Lung (tissue), 12 donors: ENCODE measurements around the gene GALNT6. TPM values are rescaled to one million over a fixed set of nuclear protein-coding genes. Genes with fewer than 3 reads are reported as not detected.

Experiments used
- ATAC-seq: fragments of 200-7000 bp; cut with Tn5 transposase; one replicate; pipeline ENCODE4 v1.9.1; 2020; ENCODE audit warnings: moderate number of reproducible peaks; ENCODE audit not compliant: insufficient read depth, low FRiP score
- DNase-seq, 3 donors: peaks; one replicate each; pipeline ENCODE4 v3.0.0-alpha.2; 2013 to 2017
- H3K27ac ChIP-seq, 2 donors: one replicate each; pipeline ENCODE4 v1.5.1; 2013; ENCODE audit warnings: mild to moderate bottlenecking in 2 of 2, moderate library complexity in 2 of 2, control low read depth in 1 of 2, inconsistent platforms in 1 of 2, low read depth in 1 of 2, low read length in 1 of 2
- H3K27me3 ChIP-seq, 3 donors: one replicate each; pipeline ENCODE4 v1.5.1; 2013; ENCODE audit warnings: low read length in 2 of 3; ENCODE audit not compliant: control insufficient read depth in 3 of 3, insufficient read depth in 3 of 3
- H3K36me3 ChIP-seq, 4 donors: one replicate each; pipeline ENCODE4 v1.5.1; 2013; ENCODE audit warnings: low read length in 4 of 4, mild to moderate bottlenecking in 1 of 4, moderate library complexity in 1 of 4; ENCODE audit not compliant: control insufficient read depth in 4 of 4, insufficient read depth in 4 of 4
- H3K4me1 ChIP-seq, 5 donors: one replicate each; pipeline ENCODE4 v1.5.1; 2013; ENCODE audit warnings: low read length in 5 of 5, mild to moderate bottlenecking in 2 of 5, moderate library complexity in 1 of 5; ENCODE audit not compliant: control insufficient read depth in 5 of 5, insufficient read depth in 5 of 5
- H3K4me3 ChIP-seq: one replicate; pipeline ENCODE4 v1.5.1; 2013; ENCODE audit warnings: mild to moderate bottlenecking, control low read depth, moderate library complexity
- H3K9ac ChIP-seq, 2 donors: one replicate each; pipeline ENCODE4 v1.5.1; 2013; ENCODE audit warnings: low read length in 2 of 2, control low read depth in 1 of 2; ENCODE audit not compliant: insufficient read depth in 1 of 2
- H3K9me3 ChIP-seq, 4 donors: one replicate each; pipeline ENCODE4 v1.5.1; 2013; ENCODE audit warnings: low read length in 3 of 4, mild to moderate bottlenecking in 1 of 4, moderate library complexity in 1 of 4; ENCODE audit not compliant: control insufficient read depth in 4 of 4, insufficient read depth in 3 of 4
- CTCF ChIP-seq: IDR thresholded peaks from 2 replicates; pipeline ENCODE4 v1.5.1; 2012; ENCODE audit warnings: mild to moderate bottlenecking; ENCODE audit errors: control extremely low read depth, extremely low read depth
- WGBS, 2 donors: extraction: QIAGEN DNeasy Blood & Tissue Kit; methylation state at CpG; one replicate each; pipeline ENCODE4 v1.1.7; 2013; 5-methylcytosine and 5-hydroxymethylcytosine counted together
- polyA plus RNA-seq, 2 donors: library from polyadenylated mRNA; stranded (reverse); fragments of 200-250 nt; gene quantifications; one replicate each; pipeline ENCODE4 v1.2.1, GENCODE V29; 2013
- total RNA-seq, 2 donors: library from RNA; depleted of rRNA in 1 of 2; stranded (reverse); fragments of >200 nt in 1 of 2; gene quantifications; one replicate each; pipeline ENCODE4 v1.2.1, GENCODE V29; 2014 to 2021
- donor health status: control.
- donor health status: control.
- donor health status: Bipolar disorder and iron deficiency.
- donor health status: healthy.
- donor health status: DM: yes; HTN: yes; CAD: no.

The GALNT6 gene
- total and polyA plus RNA-seq, 4 donors = 5.5 to 36.0 (median 9.0) TPM

DNA sequence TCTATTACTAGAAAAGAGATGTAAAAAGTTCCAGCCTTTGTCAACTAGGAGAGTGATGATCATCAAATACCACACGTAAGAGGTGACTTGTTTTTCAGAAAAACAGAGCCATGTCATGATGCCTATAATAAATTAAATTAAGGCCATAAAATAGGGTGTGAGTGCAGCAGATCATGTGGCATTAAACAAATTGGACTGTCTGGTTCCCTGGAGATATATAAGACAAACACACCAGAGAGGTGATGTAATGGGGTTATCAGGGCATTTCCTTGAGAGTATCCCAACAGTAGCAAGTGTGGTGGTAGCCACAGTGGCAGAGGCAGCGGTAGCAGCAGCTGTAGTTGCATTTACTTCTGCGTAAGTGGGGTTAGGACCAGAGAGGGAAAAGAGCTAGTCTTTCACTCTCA, 14.6 kb upstream of the GALNT6 start:
- ATAC-seq (no peak), DNase-seq (no peak)
- WGBS, 2 donors = 92 to 95% methylated on average over 3 of the region's 3 CpGs
- H3K27ac ChIP-seq = no peak overlapping the region
- H3K27me3 ChIP-seq = no peaks in the 10 kb centered on the region
- H3K4me3 ChIP-seq = no peak overlapping the region
- peaks cover 0 to 4% (median 0%) of the 10 kb centered on the region in 5 donors for H3K4me1 ChIP-seq
- peaks cover 0 to 3% (median 0%) of the 10 kb centered on the region in 4 donors for H3K9me3 ChIP-seq
- TF ChIP-seq CTCF = no peak
- H3K36me3 ChIP-seq = no peaks in the 10 kb centered on the region
- no peak overlapping the region for H3K9ac ChIP-seq

GRCh38 chr12:51404627-51405026, 13.4 kb upstream of the GALNT6 start:
- no peak overlapping the region for H3K9ac ChIP-seq
- peaks cover 0 to 4% (median 0%) of the 10 kb centered on the region in 5 donors for H3K4me1 ChIP-seq
- peaks cover 0 to 3% (median 0%) of the 10 kb centered on the region in 4 donors for H3K9me3 ChIP-seq
- WGBS, 2 donors = 96% methylated on average over 3 of the region's 3 CpGs
- H3K36me3 ChIP-seq = no peaks in the 10 kb centered on the region
- TF ChIP-seq CTCF = no peak
- DNase-seq = no peak
- no peak overlapping the region for H3K27ac ChIP-seq
- H3K27me3 ChIP-seq = no peaks in the 10 kb centered on the region
- H3K4me3 ChIP-seq = no peak overlapping the region
- no peak for ATAC-seq

DNA sequence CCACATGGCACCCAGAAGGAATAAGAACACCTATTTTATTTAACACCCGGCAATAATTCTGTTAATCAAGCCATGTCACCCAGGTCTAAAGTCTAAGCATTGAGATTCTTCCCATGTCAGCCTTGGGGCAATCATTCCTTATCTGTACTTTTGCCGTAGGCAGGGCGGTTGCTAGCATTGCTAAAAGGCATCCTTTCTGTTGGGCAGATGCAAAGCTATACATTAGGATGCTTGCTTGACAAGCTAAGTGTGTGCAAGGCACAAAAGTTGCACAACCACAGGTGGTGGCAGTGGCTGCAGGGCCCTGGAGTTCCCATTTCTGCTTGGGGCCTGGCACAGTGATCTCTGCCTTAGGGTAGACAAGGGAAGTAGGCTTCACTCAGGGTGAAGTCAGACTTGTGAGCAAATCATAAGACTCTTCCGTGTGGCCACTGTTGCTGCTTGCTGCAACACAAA, 12.5 kb upstream of the GALNT6 start:
- H3K36me3 ChIP-seq = no peaks in the 10 kb centered on the region
- peaks cover 0 to 3% (median 0%) of the 10 kb centered on the region in 4 donors for H3K9me3 ChIP-seq
- DNase-seq = no peak
- no peak overlapping the region for H3K9ac ChIP-seq
- ATAC-seq = no peak
- no peak for TF ChIP-seq CTCF
- 50 to 79% methylated on average over 4 of the region's 4 CpGs for WGBS, 2 donors
- no peak overlapping the region for H3K4me3 ChIP-seq
- peaks cover 0 to 4% (median 0%) of the 10 kb centered on the region in 5 donors for H3K4me1 ChIP-seq
- no peaks in the 10 kb centered on the region for H3K27me3 ChIP-seq
- no peak overlapping the region for H3K27ac ChIP-seq

- Histone ChIP-seq H3K9me3 (peaks cover 0 to 3% (median 0%) of the 10 kb centered on the region in 4 donors), H3K4me3 (no peak overlapping the region), H3K27me3 (no peaks in the 10 kb centered on the region), H3K36me3 (no peaks in the 10 kb centered on the region), H3K4me1 (peaks cover 0 to 4% (median 0%) of the 10 kb centered on the region in 5 donors), H3K27ac (no peak overlapping the region), H3K9ac (no peak overlapping the region)
- no peak for TF ChIP-seq CTCF
- DNase-seq = no peak
- 90 to 92% methylated on average over 6 of the region's 6 CpGs for WGBS, 2 donors
- no peak for ATAC-seq
These were observed 12.0 kb upstream of the GALNT6 start for GRCh38 chr12:51403159-51403558.
